GM18858 (cell line): ENCODE measurements around the gene NBPF6.
"Not testable (repeated sequence)": the region's sequence is repeated elsewhere in the genome, so short reads cannot be mapped to it uniquely, and the experiment has no call there.

Source experiments
- ATAC-seq: cut with Tn5 transposase; IDR thresholded peaks from one replicate; pipeline ENCODE4 v1.9.1; 2021; ENCODE audit not compliant: unreplicated experiment

NBPF6 gene

DNA sequence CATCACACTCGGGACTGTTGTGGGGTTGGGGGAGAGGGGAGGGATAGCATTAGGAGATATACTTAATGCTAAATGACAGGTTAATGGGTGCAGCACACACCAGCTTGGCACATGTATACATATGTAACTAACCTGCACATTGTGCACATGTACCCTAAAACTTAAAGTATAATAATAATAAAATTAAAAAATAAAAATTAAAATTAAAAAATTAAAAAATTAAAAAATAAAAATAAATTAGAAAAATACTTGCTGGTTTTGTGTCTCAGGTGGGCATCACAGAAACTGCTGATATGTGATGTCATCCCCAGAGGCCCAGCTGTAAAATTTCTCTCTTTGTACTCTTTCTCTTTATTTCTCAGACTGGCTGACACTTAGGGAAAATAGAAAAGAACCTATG, 44.9 kb downstream of the NBPF6 start:
- not testable (repeated sequence) for ATAC-seq

GRCh38 chr1:108496856-108497255, 46.7 kb downstream of the NBPF6 start:
- ATAC-seq, result not testable (repeated sequence)

DNA sequence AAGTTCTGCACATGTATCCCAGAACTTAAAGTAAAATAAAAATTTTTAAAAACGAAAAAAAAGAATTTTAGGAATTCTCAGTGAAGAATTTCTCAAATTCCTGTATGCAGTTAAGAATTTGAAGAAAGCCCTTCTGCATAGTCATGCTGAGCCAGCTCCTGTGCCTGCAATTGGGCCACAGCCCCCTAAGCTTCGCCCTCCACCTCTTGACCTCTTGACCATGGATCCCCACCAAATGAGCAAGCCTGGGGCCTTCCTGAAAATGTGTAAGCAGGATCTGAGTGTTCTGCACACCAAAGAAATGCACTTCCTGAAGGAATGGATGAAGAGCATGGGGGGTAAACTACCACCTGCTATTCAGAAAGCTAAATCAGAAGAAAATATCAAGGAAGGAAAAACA, 52.0 kb downstream of the NBPF6 start:
- no peak for ATAC-seq

- ATAC-seq, result no peak
These were observed 52.5 kb downstream of the NBPF6 start for GRCh38 chr1:108502624-108503023.

DNA sequence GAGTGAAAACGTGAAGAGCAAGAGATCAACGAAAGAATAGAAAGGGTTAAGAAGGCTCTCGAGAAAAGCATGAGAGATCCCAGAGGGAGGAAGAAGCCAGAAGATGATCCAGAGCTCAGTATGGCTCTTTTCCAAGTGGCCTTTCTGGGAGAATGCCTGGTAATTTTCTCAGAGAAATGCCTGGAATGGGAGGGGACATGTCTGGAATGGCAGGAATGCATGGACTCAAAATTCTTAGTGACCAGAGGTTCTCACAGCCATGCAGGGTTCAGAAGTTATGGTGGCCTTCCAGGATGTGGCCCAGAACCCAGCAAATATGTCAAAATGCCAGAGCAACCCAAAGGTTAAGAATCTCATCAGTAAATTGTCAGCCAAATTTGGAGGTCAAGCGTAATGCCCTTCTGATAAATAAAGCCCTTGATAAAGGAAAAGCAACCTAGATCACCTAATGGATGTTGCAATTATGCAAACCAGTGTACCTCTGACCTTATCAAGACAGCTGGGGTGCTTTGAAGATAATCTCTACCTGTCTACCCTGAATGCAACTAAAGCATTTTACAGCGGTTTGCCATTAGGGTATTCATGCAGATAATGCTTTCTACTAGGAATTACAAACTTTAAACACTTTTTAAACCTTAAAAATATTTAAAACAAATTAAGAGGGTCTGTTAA, 53.1 kb downstream of the NBPF6 start:
- ATAC-seq, result no peak

- ATAC-seq, result peak; percentile 74
These were observed 54.3 kb downstream of the NBPF6 start for GRCh38 chr1:108504447-108504846.

- ATAC-seq, result no peak
These were observed 55.6 kb downstream of the NBPF6 start for GRCh38 chr1:108505763-108506070.

DNA sequence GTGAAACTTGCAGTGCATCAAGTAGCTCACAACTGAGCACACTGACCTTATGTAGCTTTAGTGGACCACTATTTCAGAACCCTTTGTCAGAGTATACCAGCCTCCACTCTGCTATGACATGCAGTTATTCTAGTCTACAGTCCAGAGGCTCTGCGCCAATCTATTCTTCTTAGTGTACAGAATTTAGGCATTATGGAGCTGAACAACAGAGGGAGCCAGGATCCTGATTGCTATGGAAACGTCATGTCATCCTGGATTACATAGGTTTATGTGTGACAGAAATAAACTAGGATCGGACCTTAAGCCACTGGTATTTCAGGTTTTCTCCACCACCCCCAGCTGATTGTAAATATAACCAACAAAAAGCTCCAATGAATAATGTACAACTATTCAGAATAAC, 61.6 kb downstream of the NBPF6 start:
- ATAC-seq, result no peak

DNA sequence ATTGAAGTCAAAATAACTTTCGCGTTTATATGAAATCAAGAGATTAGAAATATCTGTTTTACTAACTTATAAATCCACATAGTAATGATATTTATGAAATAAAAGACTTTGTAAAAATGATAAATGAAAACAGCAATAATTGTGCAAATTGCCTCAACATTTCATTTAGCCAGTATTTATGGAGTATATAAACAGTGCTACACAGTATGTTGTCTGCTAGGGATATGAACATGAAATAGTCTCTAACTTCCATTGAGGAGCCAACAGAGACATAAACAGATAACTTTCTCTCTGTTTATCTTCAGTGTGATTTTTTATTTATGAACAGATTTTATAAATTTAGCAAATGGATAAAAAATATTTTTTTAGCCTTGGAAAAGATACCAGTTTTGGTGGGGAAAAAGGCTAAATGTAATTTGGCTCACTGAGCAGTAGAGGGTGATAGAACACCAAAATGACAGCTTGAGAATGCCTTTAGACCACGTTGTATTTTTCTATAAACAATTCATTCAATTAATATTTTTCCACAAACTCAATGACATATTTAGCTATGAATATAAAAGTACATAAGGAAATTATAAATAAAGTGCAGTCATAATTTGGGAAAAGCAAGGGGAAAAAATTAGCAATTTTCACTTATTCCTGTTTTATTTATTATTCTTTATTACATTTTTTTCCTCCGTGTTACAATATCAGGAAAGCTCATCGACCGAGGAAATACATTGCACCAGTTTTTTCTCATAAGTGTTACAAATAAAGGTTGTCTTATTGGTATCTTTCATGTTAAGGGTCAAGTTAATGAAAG, 62.3 kb downstream of the NBPF6 start:
- peak; percentile 66 for ATAC-seq

- ATAC-seq, result no peak
These were observed 62.9 kb downstream of the NBPF6 start for GRCh38 chr1:108513044-108513415.

DNA sequence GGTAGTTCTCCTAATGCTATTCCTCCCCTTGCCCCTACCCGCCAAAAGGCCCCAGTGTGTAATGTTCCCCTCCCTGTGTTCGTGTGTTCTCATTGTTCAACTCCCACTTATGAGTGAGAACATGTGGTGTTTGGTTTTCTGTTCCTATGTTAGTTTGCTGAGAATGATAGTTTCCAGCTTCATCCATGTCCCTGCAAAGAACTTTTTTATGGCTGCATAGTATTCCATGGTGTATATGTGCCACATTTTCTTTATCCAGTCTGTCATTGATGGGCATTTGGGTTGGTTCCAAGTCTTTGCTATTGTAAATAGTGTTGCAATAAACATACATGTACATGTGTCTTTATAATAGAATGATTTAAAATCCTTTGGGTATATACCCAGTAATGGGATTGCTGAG, 63.8 kb downstream of the NBPF6 start:
- ATAC-seq, result not testable (repeated sequence)

DNA sequence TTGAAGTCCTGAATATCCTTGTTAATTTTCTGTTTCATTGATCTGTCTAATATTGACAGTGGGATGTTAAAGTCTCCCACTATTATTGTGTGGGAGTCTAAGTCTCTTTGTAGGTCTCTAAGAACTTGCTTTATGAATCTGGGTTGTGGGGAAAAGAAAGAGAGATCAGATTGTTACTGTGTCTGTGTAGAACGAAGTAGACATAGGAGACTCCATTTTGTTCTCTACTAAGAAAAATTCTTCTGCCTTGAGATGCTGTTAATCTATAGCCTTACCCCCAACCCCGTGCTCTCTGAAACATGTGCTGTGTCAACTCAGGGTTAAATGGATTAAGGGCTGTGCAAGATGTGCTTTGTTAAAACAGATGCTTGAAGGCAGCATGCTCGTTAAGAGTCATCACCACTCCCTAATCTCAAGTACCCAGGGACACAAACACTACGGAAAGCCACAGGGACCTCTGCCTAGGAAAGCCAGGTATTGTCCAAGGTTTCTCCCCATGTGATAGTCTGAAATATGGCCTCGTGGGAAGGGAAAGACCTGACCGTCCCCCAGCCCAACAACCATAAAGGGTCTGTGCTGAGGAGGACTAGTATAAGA, 67.3 kb downstream of the NBPF6 start:
- not testable (repeated sequence) for ATAC-seq
